GM19468 (cell line): Measurements from ENCODE around the gene MTNR1B.

Experiments
- ATAC-seq: cut with Tn5 transposase; IDR thresholded peaks from one replicate; pipeline ENCODE4 v1.9.1; 2021; ENCODE audit warnings: mild to moderate bottlenecking, moderate library complexity, moderate number of reproducible peaks; ENCODE audit not compliant: unreplicated experiment; ENCODE audit errors: extremely low read depth

The MTNR1B gene

DNA sequence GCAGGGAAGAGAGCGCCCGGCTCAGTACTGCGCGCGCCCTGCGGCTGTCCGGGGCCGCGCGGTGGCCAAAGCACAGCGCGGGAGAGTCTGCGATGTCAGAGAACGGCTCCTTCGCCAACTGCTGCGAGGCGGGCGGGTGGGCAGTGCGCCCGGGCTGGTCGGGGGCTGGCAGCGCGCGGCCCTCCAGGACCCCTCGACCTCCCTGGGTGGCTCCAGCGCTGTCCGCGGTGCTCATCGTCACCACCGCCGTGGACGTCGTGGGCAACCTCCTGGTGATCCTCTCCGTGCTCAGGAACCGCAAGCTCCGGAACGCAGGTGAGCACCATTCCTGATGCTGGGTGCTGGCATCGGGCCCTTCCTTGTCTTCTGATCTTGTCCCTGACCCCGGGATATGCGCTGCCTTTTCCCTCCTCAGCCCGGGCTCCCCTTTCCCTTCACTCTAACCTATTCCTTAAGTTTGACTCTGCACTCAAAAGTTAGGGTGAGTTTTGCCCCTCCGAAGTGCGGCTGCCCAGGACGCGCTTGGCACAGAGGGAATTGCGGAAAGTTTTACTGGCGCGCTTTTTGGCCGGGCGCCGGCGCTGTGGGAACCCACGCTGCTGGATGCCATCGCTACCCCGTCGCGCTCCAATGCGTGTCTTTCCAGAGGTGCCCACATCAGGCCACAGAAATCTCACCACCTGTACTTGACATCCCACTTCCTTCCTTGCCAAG lies at the start of gene MTNR1B:
Gene MTNR1B, plus strand, starts transcription at position 18 of the 714 bp plus-strand sequence. Its CDS starts 75 bp downstream, at position 93.
- ATAC-seq = no peak

DNA sequence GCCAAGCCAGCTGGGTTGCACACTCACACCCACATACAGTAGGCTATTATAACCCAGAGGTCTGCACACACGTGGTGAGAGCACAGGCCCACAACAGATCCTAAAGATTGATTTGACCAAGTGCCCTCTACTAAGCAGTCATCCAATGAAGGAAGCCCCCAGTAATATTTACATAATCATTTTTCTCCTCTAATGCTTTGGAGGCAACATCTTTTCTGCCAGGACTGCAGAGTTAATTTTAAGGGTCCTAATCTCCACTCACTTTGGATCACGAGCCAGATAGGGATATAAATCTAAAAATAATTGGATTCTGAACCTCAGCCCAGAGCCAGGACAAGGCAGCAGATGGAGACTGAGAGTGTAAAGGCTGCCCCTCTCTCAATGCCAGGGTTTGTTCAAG lies 49.1 kb upstream of the MTNR1B start:
- ATAC-seq = no peak

DNA sequence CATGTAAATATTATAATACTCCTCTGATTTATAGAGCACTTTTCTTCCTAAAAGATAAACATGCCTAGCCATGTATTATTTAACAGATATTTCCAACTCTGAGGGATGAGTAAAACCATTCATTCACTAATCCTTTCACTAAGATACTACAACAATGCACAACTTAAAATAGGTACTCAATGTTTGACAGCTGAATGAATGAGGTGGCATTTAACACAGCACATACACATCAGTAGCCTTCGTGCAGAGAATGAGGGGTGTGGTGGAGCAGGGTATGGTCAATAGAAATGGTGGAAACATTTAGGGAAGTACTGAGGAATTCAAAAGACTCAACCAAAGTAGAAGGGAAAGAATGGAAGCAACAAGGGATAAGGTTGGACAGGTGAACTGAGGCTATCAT lies 46.7 kb upstream of the MTNR1B start:
- ATAC-seq = no peak

DNA sequence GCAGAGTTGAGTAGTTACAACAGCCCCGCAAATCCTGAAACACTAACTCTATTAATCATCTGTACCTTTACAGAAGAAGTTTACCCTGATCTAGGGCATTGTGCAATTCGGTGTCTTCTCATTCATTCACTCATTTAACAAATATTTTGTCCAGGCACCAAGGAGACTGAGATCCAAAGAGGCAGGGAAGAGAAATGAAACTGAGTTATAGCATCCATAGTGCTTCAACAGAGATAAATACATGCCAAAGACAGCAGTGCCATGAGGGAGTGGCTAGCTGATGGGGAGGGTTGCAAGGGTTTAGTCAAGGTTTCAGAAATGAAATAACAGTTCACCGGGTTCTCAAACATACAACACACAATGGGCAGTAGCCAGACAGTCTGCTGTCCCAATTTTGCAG lies 40.2 kb upstream of the MTNR1B start:
- no peak for ATAC-seq

- no peak for ATAC-seq
These were observed 39.8 kb upstream of the MTNR1B start for GRCh38 chr11:92929653-92930052.

DNA sequence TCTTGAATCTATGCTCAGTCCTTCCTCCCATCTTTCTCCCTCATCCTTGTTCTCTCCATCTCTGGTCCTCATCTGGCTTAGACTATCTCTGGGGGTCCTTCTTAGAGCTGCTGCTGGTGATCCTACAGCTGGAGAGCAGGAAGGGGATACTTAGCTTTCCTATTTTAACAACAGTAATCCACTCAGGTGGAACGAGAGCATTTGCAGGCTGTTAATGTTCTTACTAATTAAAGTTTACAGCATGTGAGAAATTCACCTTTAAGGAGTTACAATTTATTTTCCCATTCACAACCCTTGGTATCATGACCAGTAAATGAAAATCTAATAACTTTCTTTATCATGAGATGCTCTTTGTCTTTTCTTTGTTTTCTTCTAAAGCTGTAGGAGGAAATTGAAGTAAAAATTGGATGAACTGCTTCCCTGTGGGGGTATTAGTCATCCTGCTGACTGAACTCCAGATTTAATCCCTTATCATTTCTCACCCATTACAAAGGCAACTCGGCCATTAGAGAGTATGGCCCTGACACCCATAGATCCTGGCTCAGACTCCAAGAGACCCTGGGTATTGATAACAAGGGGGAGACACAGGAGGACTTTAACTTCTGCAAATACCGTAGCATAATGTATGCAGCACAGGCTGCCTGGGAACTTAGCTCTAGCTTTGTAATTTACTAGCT lies 37.6 kb upstream of the MTNR1B start:
- no peak for ATAC-seq

- ATAC-seq = no peak
These were observed 30.1 kb upstream of the MTNR1B start for GRCh38 chr11:92939305-92939704.

GRCh38 chr11:92941676-92942571 lies 27.5 kb upstream of the MTNR1B start:
- ATAC-seq = no peak

DNA sequence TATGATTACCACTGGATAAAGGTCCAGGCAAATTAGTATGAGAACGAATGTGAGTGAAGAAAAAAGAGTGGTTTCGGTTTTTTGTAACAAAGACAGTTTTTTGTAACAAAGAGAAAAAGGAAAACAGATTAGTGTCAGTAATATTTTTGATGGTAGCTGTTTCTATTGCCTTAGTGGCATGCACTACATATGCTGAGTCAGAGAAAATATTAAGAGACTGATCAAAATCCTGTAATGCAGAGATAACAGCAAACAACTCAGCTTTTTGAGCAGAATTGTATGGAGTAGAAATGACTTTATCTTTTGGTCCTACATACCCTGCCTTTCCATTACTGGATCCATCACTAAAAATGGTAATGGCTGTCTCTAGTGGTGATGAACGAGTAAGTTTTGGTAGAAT lies 22.7 kb upstream of the MTNR1B start:
- no peak for ATAC-seq

DNA sequence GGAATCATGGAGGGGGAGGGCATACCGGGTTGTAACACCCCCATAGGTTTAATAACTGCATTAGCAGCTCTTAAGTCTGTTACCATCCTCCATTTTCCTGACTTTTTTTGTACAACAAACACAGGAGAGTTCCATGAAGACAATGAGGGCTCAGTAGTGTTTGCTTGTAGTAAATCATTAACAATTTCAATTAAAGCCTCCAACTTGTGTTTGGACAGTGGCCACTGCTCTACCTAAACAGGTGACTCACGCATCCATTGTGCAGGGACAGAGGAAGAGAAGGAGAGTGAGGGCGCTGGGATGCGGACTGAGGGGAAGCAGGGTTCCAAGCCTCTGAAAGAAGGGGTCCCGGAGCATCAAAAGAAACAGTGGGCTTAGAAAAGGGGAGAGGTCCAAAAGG lies 21.3 kb upstream of the MTNR1B start:
- ATAC-seq = no peak

- ATAC-seq = no peak
These were observed 15.4 kb upstream of the MTNR1B start for GRCh38 chr11:92954003-92954402.

DNA sequence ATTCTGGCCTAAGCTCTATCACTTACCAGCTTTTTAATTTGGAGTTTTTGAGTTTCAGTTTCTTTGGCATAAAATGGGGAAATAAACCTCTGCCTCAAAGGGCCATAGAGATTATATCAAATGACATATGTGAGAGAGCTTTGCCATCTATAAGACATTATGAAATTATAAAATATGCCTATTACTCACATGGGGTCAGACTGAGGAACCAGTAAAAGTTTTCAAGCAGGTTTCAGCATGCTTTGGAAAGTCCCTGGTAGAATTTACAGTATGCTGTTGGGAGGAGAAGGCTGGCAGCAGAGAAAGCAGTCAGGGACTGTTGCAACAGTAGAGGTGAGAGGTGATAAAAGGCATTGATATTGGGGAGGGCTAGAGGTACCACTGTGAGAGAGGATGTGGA lies 13.6 kb upstream of the MTNR1B start:
- no peak for ATAC-seq

DNA sequence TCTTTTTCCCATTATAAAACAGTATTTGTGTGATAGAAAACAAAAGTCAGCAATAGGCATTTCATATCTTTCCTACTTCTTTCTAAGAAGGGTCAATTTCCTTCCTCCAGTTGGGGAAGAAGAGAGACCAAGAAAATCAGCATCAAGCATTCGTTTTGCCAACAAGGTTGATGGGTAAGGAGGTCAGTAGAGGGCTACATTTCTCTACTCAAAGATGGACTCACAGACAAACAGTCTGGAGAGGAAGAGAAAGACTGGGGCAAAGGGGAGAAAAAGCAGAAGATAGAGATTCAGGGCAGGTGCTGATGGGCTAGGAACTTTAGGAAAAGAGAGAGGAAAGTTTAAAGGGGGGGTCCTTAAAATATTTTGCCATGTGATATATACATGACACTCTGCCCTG lies 8.6 kb upstream of the MTNR1B start:
- ATAC-seq = no peak

DNA sequence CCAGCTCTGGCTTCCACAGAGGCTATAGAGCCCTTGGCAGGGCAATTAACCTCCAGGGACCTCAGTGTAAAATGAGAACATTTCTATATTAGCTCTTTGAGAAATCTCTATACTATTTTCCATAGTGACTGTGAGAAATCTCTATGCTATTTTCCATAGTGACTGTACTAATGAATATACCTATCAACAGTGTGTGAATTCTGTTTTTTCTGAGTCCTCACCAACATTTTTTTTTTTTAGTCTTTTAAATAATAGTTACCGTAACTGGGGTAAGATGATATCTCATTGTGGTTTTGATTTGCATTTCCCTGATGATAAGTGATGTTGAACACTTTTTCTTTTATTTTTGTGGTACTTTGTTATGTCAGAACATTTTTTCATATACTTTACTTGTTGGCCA lies 7.0 kb upstream of the MTNR1B start:
- ATAC-seq = no peak

- no peak for ATAC-seq
These were observed 5.0 kb upstream of the MTNR1B start for GRCh38 chr11:92964471-92964870.

- no peak for ATAC-seq
These were observed 4.3 kb upstream of the MTNR1B start for GRCh38 chr11:92965196-92965595.

DNA sequence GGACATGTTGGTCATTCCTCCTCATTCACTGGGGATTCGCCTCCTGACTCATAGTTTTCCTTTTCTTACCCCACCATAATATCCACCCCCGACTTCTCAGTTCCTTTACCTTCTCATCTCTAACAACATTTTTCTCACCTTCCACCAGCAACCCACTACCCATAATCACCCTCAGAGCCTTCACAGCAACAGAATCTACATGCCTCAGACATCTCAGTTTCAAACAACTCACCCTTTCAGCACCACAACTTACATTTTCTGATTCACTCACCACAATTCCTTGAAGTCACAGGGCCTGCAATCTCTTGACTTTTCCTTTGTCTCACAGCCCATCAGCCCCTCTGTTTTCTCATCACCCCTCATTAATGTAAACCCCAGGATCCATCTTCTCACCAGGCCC lies 2.3 kb upstream of the MTNR1B start:
- ATAC-seq = no peak

DNA sequence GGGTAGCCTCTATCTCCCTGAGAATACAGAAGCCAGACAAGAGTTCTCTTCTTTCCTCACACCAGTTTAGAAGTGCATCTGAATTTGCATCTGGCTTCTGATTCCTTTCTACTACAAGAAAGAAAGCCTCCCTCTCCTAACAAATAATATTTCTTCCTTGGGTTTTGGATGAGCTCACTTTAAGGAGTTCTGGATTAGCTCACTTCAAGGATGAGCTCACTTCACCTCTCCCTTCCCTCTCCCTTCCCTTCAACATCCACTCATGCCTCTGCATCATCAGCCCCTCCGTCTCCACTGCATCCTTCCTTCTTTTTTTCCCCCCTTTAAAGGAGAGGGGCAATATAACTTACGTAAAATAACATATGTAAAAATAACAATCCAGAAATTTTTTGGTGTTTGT lies 1.6 kb upstream of the MTNR1B start:
- ATAC-seq = no peak

DNA sequence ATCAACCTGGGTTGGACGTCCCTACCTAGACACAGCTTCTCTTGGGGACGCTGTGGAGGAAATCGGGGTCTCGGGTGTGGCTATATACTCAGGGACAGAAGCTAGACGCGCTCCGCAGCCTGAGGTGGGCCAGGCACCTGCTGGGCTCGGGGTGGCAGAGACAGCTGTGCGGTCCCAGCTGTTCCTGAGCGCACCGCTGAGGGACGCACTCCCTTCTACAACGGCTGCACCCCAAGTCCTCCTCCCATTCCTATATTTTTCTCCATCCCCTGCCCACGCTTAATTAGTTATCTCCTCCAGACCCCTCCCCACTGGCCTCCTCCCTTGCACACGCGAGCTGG lies 188 bp upstream of the MTNR1B start:
- no peak for ATAC-seq

DNA sequence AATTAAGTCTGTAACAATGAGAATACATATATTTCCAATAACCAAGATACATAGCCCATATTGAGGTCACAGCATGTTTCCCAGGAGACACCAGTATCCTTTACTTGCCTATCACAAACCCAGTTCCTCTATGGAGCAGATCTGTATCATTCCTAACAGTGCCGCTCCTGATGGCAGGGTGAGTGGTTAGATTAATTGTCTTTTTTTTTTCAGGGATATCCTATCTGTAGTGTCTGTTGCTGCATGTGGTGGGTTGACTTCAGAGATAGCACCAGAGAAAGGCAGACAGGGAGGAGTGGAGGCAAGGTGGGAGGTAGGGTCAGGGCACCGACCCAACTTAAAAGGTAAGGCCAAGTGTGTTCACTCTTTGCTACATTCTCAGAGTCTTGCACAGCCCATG lies 2.8 kb downstream of the MTNR1B start:
- ATAC-seq = no peak

DNA sequence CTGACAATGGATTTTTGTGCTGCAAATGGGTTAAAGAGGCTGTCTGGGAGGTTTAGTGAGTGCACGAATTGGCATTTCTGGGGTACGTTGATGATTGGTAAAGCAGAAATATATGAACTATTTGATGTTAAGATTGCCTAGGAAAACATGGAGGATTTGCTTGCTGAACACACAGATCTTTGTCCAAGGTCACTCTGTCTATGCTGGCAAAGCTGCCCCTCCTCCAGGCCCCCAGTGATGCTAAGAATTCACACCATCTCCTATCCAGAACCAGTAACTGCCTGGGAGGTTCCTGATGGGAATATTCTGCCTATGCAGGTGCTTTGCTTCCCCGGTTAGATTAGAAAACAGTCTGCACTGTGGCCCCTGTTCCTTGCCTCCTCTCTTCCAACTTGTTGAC lies 5.8 kb downstream of the MTNR1B start:
- ATAC-seq = no peak
